ENCODE results near the gene RYR3. TPM values are rescaled to one million over a fixed set of nuclear protein-coding genes. Genes with fewer than 3 reads are reported as not detected.

RYR3 gene
- total RNA-seq, 1 donor: not detected

DNA sequence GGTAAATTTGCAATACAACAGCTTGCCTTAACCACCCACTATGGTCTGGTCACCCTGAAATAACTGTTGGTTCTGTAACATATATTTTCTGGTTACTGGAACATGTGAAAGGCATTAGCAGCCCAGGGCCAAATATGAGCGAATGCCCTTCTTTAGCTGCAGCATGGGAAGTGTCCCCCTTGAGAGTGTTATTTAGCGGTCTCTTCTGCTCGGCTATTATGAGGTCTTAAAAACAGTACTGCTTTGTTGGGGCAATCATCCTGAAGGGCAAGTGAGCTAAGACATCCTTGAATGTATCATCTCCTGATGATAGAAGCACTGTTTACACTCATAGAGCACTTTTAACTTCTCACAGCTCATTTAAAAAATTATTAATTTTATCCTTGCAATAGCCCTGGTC lies 90.2 kb downstream of the RYR3 start:
- no peak overlapping the region for H3K4me3 ChIP-seq (ENCODE audit: low read depth, low read length)
- no peak for DNase-seq (ENCODE audit: low read depth)
- TF ChIP-seq, protein P1, sequence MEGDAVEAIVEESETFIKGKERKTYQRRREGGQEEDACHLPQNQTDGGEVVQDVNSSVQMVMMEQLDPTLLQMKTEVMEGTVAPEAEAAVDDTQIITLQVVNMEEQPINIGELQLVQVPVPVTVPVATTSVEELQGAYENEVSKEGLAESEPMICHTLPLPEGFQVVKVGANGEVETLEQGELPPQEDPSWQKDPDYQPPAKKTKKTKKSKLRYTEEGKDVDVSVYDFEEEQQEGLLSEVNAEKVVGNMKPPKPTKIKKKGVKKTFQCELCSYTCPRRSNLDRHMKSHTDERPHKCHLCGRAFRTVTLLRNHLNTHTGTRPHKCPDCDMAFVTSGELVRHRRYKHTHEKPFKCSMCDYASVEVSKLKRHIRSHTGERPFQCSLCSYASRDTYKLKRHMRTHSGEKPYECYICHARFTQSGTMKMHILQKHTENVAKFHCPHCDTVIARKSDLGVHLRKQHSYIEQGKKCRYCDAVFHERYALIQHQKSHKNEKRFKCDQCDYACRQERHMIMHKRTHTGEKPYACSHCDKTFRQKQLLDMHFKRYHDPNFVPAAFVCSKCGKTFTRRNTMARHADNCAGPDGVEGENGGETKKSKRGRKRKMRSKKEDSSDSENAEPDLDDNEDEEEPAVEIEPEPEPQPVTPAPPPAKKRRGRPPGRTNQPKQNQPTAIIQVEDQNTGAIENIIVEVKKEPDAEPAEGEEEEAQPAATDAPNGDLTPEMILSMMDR (IDR thresholded peaks at IDR 0.05; ENCODE audit: insufficient read depth, low read depth, low read length): no peak

DNA sequence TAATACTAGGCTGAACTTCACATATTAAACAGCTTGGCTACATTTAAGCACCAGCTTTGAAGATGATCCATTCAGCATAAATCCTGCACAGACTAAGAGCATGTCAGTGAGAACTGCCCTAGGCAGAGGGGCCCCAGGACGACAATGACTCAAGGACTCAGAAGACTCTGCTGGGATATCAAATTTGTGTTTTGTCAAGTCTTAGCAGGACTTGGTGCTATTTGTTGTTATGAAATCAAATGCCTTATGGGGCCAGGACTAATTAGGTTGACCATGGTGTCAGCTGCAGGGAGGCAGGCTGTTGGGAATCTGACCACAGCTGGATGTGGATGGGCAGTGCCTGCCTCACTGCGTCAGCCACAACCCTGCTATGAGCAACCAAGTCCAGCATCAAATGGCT lies 91.8 kb downstream of the RYR3 start:
- DNase-seq (ENCODE audit: low read depth): no peak
- TF ChIP-seq, protein P1 (IDR thresholded peaks at IDR 0.05; ENCODE audit: insufficient read depth, low read depth, low read length): no peak
- H3K4me3 ChIP-seq (ENCODE audit: low read depth, low read length): no peak overlapping the region

DNA sequence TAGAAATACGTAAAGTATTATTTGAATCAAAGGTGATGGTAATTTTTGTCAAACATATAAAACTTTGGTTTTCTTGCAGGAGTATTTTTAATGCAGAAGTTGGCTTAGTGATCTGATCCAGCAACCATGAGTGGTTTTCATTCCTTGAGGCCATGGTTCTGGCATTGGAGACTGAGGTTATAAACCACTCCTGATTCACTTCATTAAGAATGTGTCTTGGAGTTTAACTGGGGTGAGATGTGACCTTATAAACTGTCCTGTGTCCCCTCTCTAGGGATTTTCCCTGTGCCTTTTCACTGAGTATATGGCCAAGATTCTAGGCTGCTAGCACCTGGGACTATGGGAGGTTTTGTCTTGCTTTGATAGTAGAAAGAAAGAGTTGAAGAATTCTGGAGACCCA lies 94.3 kb downstream of the RYR3 start:
- TF ChIP-seq, protein P1 (IDR thresholded peaks at IDR 0.05; ENCODE audit: insufficient read depth, low read depth, low read length): no peak
- DNase-seq (ENCODE audit: low read depth): no peak
- H3K4me3 ChIP-seq (ENCODE audit: low read depth, low read length): no peak overlapping the region

DNA sequence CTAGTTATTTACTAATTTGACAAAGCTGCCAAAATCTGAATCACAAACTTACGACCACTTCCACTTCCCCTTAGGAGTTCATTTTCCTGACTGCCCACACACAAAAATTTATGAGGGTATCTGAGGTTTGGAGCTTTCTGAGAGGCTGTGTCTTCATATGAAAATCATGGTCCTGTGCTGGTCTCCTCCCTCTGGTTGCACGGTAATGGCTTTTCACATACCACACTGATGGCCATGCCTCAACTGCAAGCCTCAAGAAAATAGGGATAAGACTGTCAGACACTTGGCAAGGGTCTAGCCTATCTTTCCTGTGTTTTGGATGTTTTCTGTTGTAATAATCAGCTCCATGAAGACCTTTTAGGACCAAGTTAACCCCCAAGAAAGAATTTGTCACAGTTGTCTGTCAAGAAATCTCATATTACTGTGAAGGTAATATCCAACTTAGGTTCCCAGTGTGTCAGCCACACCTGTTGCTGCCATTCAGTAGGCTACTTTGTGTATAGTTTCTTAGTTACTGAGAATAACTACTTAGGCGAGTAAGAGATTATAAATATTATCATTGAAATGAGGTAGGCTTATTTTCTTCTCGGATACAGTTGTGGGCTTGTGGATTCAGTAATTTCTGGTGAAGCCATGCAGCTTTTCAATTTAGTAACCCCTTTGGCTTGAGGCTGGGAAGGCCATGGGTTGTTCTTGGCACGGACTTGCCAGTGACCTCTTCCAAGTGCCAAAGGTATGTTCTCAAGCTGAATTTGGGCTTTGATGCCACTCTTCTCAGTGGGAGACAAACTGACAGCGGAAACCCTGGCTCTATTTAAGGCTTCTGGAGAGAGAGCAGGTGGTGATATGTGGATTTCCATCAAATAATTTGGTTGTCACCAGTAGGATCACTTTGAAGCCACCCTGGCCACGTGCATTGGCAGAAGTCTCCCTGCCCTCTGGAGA lies 101.1 kb downstream of the RYR3 start:
- TF ChIP-seq, protein P1 (IDR thresholded peaks at IDR 0.05; ENCODE audit: insufficient read depth, low read depth, low read length): no peak
- H3K4me3 ChIP-seq (ENCODE audit: low read depth, low read length): no peak overlapping the region
- no peak for DNase-seq (ENCODE audit: low read depth)

DNA sequence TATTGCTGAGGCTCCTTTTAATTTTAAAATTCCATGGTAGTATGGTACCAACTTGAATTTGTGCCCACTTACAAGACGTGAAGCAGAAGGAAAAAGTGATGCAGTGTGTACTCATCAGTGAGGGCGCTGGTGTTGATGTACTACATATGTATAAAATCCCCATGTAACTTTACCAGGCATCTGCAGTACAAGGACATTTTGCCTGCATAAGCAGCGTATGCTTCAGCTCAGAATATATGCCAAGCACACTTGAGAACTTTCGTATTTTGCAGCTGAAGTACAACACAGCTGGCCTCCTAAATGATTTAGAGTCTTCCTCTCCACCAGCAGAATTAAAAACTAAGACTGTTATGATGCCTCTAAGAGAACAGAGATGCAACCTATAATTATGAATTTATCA lies 108.9 kb downstream of the RYR3 start:
- DNase-seq (ENCODE audit: low read depth): no peak
- no peak overlapping the region for H3K4me3 ChIP-seq (ENCODE audit: low read depth, low read length)
- TF ChIP-seq, protein P1 (IDR thresholded peaks at IDR 0.05; ENCODE audit: insufficient read depth, low read depth, low read length): no peak

DNA sequence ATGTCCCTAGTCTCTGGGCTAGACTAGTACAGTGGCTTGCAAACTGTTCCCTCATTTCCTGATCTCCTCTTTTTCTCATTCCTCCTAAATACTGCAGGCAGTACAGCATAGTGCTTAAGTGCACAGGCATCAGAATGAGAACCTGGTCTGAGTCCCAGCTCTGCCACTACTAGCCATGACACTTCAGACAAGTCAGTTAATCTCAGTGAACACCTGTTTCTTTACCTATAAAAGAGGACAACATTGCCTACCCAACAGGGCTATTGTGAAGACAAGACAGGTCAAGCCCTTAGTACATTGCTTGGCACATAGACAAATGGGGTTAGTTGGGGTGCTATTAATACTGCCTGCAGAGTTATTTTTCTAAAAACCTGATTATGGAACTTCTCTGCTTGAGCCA lies 113.3 kb downstream of the RYR3 start:
- DNase-seq (ENCODE audit: low read depth): no peak
- TF ChIP-seq, protein P1 (IDR thresholded peaks at IDR 0.05; ENCODE audit: insufficient read depth, low read depth, low read length): no peak
- no peak overlapping the region for H3K4me3 ChIP-seq (ENCODE audit: low read depth, low read length)

Data from fibroblast of villous mesenchyme (primary cell).